ENCODE measurements around the gene RNF212B. TPM values are rescaled to one million over a fixed set of nuclear protein-coding genes. Genes with fewer than 3 reads are reported as not detected.

Gene RNF212B
- total and polyA plus RNA-seq, 2 of the 13 experiments (the other 11 are each of a cell fraction or from before 2014, with no cell fraction given) = 0.05 TPM; not detected in 1

GRCh38 chr14:23301969-23302289 is 64.2 kb downstream of the RNF212B start (continued):
- peak; percentile 99 for TF ChIP-seq NFATC3 (CRISPR knock-in tag; IDR thresholded peaks at IDR 0.05)
- TF ChIP-seq FOXC1 (CRISPR knock-in tag; IDR thresholded peaks at IDR 0.05; ENCODE audit: borderline replicate concordance) = no peak
- TF ChIP-seq SNAPC2 (CRISPR knock-in tag; IDR thresholded peaks at IDR 0.05) = peak; percentile 97
- no peak for TF ChIP-seq SKIL (CRISPR knock-in tag; IDR thresholded peaks at IDR 0.05; ENCODE audit: borderline replicate concordance)
- no peak for TF ChIP-seq SNRNP70 (IDR thresholded peaks at IDR 0.05; ENCODE audit: low read depth, low read length)
- no peak for TF ChIP-seq BCLAF1 (IDR thresholded peaks at IDR 0.05)
- no peak for TF ChIP-seq XRCC5 (optimal IDR thresholded peaks at IDR 0.05; ENCODE audit: low read length)
- TF ChIP-seq ZNF30 (CRISPR knock-in tag; IDR thresholded peaks at IDR 0.05) = no peak
- TF ChIP-seq ATF7-NPFF (CRISPR knock-in tag; IDR thresholded peaks at IDR 0.05; ENCODE audit: low read depth) = no peak
- peak; percentile 92; the same call in 1 of the 2 replicates for TF ChIP-seq ZNF687 (CRISPR knock-in tag; IDR thresholded peaks at IDR 0.05)
- no peak for TF ChIP-seq HNF1A (IDR thresholded peaks at IDR 0.05; ENCODE audit: low read depth)
- TF ChIP-seq HNF1A (CRISPR knock-in tag; IDR thresholded peaks at IDR 0.05; ENCODE audit: borderline replicate concordance) = peak; percentile 63; the same call in 1 of the 2 replicates
- no peak for TF ChIP-seq CREM (IDR thresholded peaks at IDR 0.05)
- peak; percentile 64; the same call in 1 of the 2 replicates for TF ChIP-seq CREM (CRISPR knock-in tag; IDR thresholded peaks at IDR 0.05)
- TF ChIP-seq JARID2 (CRISPR knock-in tag; IDR thresholded peaks at IDR 0.05; ENCODE audit: insufficient replicate concordance) = peak; percentile 88
- TF ChIP-seq, protein P1, sequence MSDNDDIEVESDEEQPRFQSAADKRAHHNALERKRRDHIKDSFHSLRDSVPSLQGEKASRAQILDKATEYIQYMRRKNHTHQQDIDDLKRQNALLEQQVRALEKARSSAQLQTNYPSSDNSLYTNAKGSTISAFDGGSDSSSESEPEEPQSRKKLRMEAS (IDR thresholded peaks at IDR 0.05) = no peak
- peak; percentile 94; the same call in 1 of the 2 replicates for TF ChIP-seq CBX5 (CRISPR knock-in tag; IDR thresholded peaks at IDR 0.05; ENCODE audit: borderline replicate concordance)

Data from HepG2 (cell line).